T-cell (primary cell): ENCODE data around the gene TLE5. TPM values are rescaled to one million over a fixed set of nuclear protein-coding genes. Genes with fewer than 3 reads are reported as not detected.
"Not testable (repeated sequence)": the region's sequence is repeated elsewhere in the genome, so short reads cannot be mapped to it uniquely, and the experiment has no call there.

ENCODE experiments used
- ATAC-seq, 4 experiments: fragments of 200-7000 bp in 3 of 4; fragments of 150-1000 bp in 1 of 4; cut with Tn5 transposase; replicated peaks in 1 of 4; 1 replicate in 3 of 4; 2 replicates in 1 of 4; pipeline ENCODE4 v1.10.0; 2021; ENCODE audit warnings: moderate library complexity in 3 of 4, mild to moderate bottlenecking in 2 of 4, moderate number of reproducible peaks in 1 of 4
- CTCF ChIA-PET, 2 donors: fragments of 300-600 bp; sonication (Branson Sonifier 250); formaldehyde crosslinking; loops; one replicate each; lab custom pipeline; 2022; ENCODE audit warnings: antibody characterized with exemption in 2 of 2; lab: Charles Lee
- POLR2A ChIA-PET, 2 donors: fragments of 300-600 bp; sonication (Branson Sonifier 250); formaldehyde crosslinking; loops; one replicate each; lab custom pipeline; 2022; ENCODE audit warnings: antibody characterized with exemption in 2 of 2; lab: Charles Lee
- DNase-seq, 35 experiments: peaks; one replicate each; pipeline versions ENCODE4 v3.0.0 to v3.0.0-alpha.2; 2013 to 2023
- H3K27ac ChIP-seq: one replicate; pipeline ENCODE4 v1.5.1; 2013; ENCODE audit warnings: low read length
- H3K27me3 ChIP-seq, 2 experiments: replicated peaks in 1 of 2; 1 replicate in 1 of 2; 2 replicates in 1 of 2; pipeline versions ENCODE4 v1.6.1 to v1.7.0; 2013; ENCODE audit warnings: low read length in 1 of 2, mixed read lengths in 1 of 2; ENCODE audit not compliant: control insufficient read depth in 2 of 2, insufficient read depth in 2 of 2; ENCODE audit errors: extremely low read depth in 1 of 2
- H3K36me3 ChIP-seq, 2 donors: 1 replicate in 1 of 2; 2 replicates in 1 of 2; pipeline versions ENCODE4 v1.6.1 to v1.7.0; 2013; ENCODE audit warnings: low read length in 1 of 2; ENCODE audit not compliant: control insufficient read depth in 2 of 2, insufficient read depth in 1 of 2; ENCODE audit errors: extremely low read depth in 1 of 2
- H3K4me1 ChIP-seq, 2 experiments: 1 replicate in 1 of 2; 2 replicates in 1 of 2; pipeline versions ENCODE4 v1.6.1 to v1.7.0; 2013; ENCODE audit warnings: low read length in 2 of 2, mixed read lengths in 1 of 2; ENCODE audit not compliant: insufficient read depth in 2 of 2, control insufficient read depth in 1 of 2; ENCODE audit errors: extremely low read depth in 1 of 2
- H3K4me3 ChIP-seq, 2 donors: 1 replicate in 1 of 2; 2 replicates in 1 of 2; pipeline versions ENCODE4 v1.5.1 to v1.7.0; 2013; ENCODE audit warnings: mild to moderate bottlenecking in 2 of 2, low read length in 1 of 2, moderate library complexity in 1 of 2; ENCODE audit not compliant: control insufficient read depth in 1 of 2; ENCODE audit errors: extremely low read depth in 1 of 2
- H3K9me3 ChIP-seq: 2 replicates; pipeline ENCODE4 v1.7.0; 2013
- H3K27ac Mint-ChIP-seq, 2 donors: one replicate each; pipeline ENCODE4 v1.8.0; 2020 to 2021; ENCODE audit warnings: mild to moderate bottlenecking in 2 of 2, mixed read lengths in 2 of 2
- H3K27me3 Mint-ChIP-seq, 2 donors: one replicate each; pipeline ENCODE4 v1.8.0; 2021 to 2022; ENCODE audit warnings: mixed read lengths in 2 of 2
- H3K36me3 Mint-ChIP-seq: one replicate; pipeline ENCODE4 v1.8.0; 2021; ENCODE audit warnings: mixed read lengths
- H3K4me1 Mint-ChIP-seq, 3 donors: one replicate each; pipeline ENCODE4 v1.8.0; 2020 to 2022; ENCODE audit warnings: mixed read lengths in 3 of 3, mild to moderate bottlenecking in 1 of 3
- H3K4me3 Mint-ChIP-seq, 3 donors: one replicate each; pipeline ENCODE4 v1.8.0; 2020 to 2022; ENCODE audit warnings: mild to moderate bottlenecking in 3 of 3, mixed read lengths in 3 of 3, moderate library complexity in 3 of 3
- H3K9me3 Mint-ChIP-seq, 3 donors: one replicate each; pipeline ENCODE4 v1.8.0; 2020 to 2022; ENCODE audit warnings: mixed read lengths in 3 of 3
- WGBS: methylation state at CpG from one replicate; pipeline ENCODE4 v1.1.5; 2013; ENCODE audit warnings: missing lambda C conversion rate; ENCODE audit not compliant: insufficient coverage; 5-methylcytosine and 5-hydroxymethylcytosine counted together
- total RNA-seq, 35 experiments: library from RNA in 6 of 35; stranded (reverse) in 6 of 35; fragments of 120-200 nt in 1 of 35; gene quantifications; one replicate each; pipeline versions ENCODE4 v1.2.1 to v1.2.4 and lab custom pipeline; 2013 to 2026

Gene TLE5
- total RNA-seq, 5 donors from 2014 or later (not counting 1 experiment from before 2014, with no cell fraction given): 777 to 1,202 (median 1,047) TPM

DNA sequence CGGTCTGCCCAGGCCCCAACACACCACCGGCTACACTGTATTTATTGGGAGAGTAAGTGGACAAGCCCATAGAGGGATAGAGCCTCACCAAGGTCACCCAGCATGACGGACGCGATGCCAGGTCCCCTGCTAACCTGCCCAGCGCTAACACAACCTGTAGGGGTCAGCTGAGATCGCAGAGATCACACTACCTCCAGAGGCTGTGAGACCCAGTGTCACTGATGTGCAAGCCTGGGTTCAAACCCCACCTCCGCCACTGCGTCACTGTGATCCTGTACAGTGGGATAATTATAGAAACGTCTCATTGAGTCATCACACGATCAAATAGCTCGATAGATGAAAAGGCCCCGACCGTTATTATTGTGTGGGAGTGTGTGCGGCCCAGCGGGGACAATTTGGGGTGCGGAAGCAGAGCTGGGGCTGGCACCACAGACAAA, 22.6 kb downstream of the TLE5 start:
- Histone ChIP-seq H3K4me1 (peaks cover 12 to 37% of the 10 kb centered on the region in 2 experiments), H3K9me3 (no peaks in the 10 kb centered on the region), H3K27ac (no peak overlapping the region), H3K27me3 (peaks cover 0 to 5% of the 10 kb centered on the region in 2 experiments), H3K36me3 (no peaks in the 10 kb centered on the region), H3K4me3 (no peak overlapping the region)
- WGBS: 69% methylated on average over 3 of the region's 17 CpGs
- Mint-ChIP-seq H3K27me3 (no peaks in the 10 kb centered on the region), H3K27ac (peak overlapping the region; percentile 71 to 75), H3K4me1 (peaks cover 25 to 54% (median 30%) of the 10 kb centered on the region in 3 donors), H3K36me3 (no peaks in the 10 kb centered on the region), H3K4me3 (no peak overlapping the region), H3K9me3 (no peaks in the 10 kb centered on the region)
- no peak for ATAC-seq
- CTCF ChIA-PET: no interaction called here
- no peak for DNase-seq
- POLR2A ChIA-PET: interaction anchor here (0.6 to 0.7 kb wide), 3 partner anchors 15 to 75 kb away, joined by 3 to 6 read pairs (median 4); no protein-coding TSS in a partner anchor

GRCh38 chr19:3039125-3039524, 23.2 kb downstream of the TLE5 start:
- Mint-ChIP-seq H3K36me3 (no peaks in the 10 kb centered on the region), H3K9me3 (no peaks in the 10 kb centered on the region), H3K4me3 (no peak overlapping the region), H3K4me1 (peaks cover 30 to 54% (median 32%) of the 10 kb centered on the region in 3 donors), H3K27ac (peak overlapping the region; percentile 71 to 75), H3K27me3 (no peaks in the 10 kb centered on the region)
- Histone ChIP-seq H3K9me3 (no peaks in the 10 kb centered on the region), H3K27ac (no peak overlapping the region), H3K4me1 (peaks cover 16 to 43% of the 10 kb centered on the region in 2 experiments), H3K36me3 (no peaks in the 10 kb centered on the region), H3K27me3 (peaks cover 0 to 5% of the 10 kb centered on the region in 2 experiments), H3K4me3 (no peak overlapping the region)
- ATAC-seq (no peak), DNase-seq (no peak)
- ChIA-PET POLR2A (interaction anchor here (0.6 to 0.7 kb wide), 4 partner anchors 16 to 76 kb away, joined by 3 to 9 read pairs (median 5); no protein-coding TSS in a partner anchor), CTCF (interaction anchor here in 1 of 2 donors (0.7 kb wide), 1 partner anchor 318 kb away, joined by 5 read pairs; no protein-coding TSS in a partner anchor)
- WGBS: 93% methylated on average over 3 of the region's 5 CpGs

- Histone ChIP-seq H3K36me3 (no peaks in the 10 kb centered on the region), H3K27me3 (peaks cover 0 to 5% of the 10 kb centered on the region in 2 experiments), H3K27ac (no peak overlapping the region), H3K9me3 (no peaks in the 10 kb centered on the region), H3K4me3 (no peak overlapping the region), H3K4me1 (peaks cover 16 to 43% of the 10 kb centered on the region in 2 experiments)
- Mint-ChIP-seq H3K9me3 (no peaks in the 10 kb centered on the region), H3K4me3 (no peak overlapping the region), H3K36me3 (no peaks in the 10 kb centered on the region), H3K27ac (peak overlapping the region in 1 of 2 donors; percentile 6), H3K4me1 (peaks cover 31 to 60% (median 35%) of the 10 kb centered on the region in 3 donors), H3K27me3 (no peaks in the 10 kb centered on the region)
- DNase-seq: no peak
- POLR2A ChIA-PET: no interaction called here
- ATAC-seq: no peak
- WGBS: 84% methylated on average over 4 of the region's 5 CpGs
- CTCF ChIA-PET: interaction anchor here in 1 of 2 donors (0.5 kb wide), 1 partner anchor 1378 kb away, joined by 5 read pairs; no protein-coding TSS in a partner anchor
These were observed 24.1 kb downstream of the TLE5 start for GRCh38 chr19:3038214-3038613.

GRCh38 chr19:3036977-3037544, 25.2 kb downstream of the TLE5 start:
- H3K27ac ChIP-seq, DNase-seq, ATAC-seq, H3K4me3 ChIP-seq, H3K27me3 ChIP-seq, H3K27me3 Mint-ChIP-seq, H3K9me3 ChIP-seq, H3K9me3 Mint-ChIP-seq, H3K36me3 ChIP-seq, H3K36me3 Mint-ChIP-seq: not testable (repeated sequence)
- WGBS: 94% methylated on average over 12 of the region's 14 CpGs
- peaks cover 11 to 34% of the 10 kb centered on the region in 2 experiments for H3K4me1 ChIP-seq
- ChIA-PET POLR2A (interaction anchor here in 1 of 2 donors (0.6 kb wide), 1 partner anchor 86 kb away, joined by 3 read pairs; no protein-coding TSS in a partner anchor), CTCF (interaction anchor here in 1 of 2 donors (0.9 to 1.4 kb wide), 2 partner anchors 16 to 1768 kb away, joined by 3 to 4 read pairs; no protein-coding TSS in a partner anchor)
- peaks cover 26 to 52% (median 29%) of the 10 kb centered on the region in 3 donors for H3K4me1 Mint-ChIP-seq
- peak overlapping the region; percentile 60 to 91 (median 84) for H3K4me3 Mint-ChIP-seq
- H3K27ac Mint-ChIP-seq: peak overlapping the region in 1 of 2 donors; percentile 55

GRCh38 chr19:3036119-3036976, 25.9 kb downstream of the TLE5 start:
- H3K4me3 Mint-ChIP-seq: peak overlapping the region; percentile 84 to 91 (median 88)
- H3K9me3 Mint-ChIP-seq: no peaks in the 10 kb centered on the region
- no peaks in the 10 kb centered on the region for H3K27me3 Mint-ChIP-seq
- peak overlapping the region; percentile 81 for H3K27ac ChIP-seq
- peaks cover 26 to 48% (median 33%) of the 10 kb centered on the region in 3 donors for H3K4me1 Mint-ChIP-seq
- ATAC-seq: peak; percentile 62 to 66 (median 63)
- CTCF ChIA-PET: interaction anchor here in 1 of 2 donors (0.7 to 1.6 kb wide), 6 partner anchors 17 to 1768 kb away, joined by 3 to 11 read pairs (median 4); partner anchors contain the start of gene TLE6
- H3K4me1 ChIP-seq: peaks cover 11 to 28% of the 10 kb centered on the region in 2 experiments
- H3K36me3 ChIP-seq: no peaks in the 10 kb centered on the region
- peaks cover 0 to 1% of the 10 kb centered on the region in 2 experiments for H3K27me3 ChIP-seq
- no peaks in the 10 kb centered on the region for H3K9me3 ChIP-seq
- POLR2A ChIA-PET: interaction anchor here (0.6 to 0.8 kb wide), 4 partner anchors 24 to 86 kb away, joined by 3 to 8 read pairs (median 4); no protein-coding TSS in a partner anchor
- DNase-seq: peak; percentile 42 to 91 (median 66)
- peak overlapping the region; percentile 62 to 92 for H3K4me3 ChIP-seq
- H3K27ac Mint-ChIP-seq: peak overlapping the region; percentile 96 to 97
- 3% methylated on average over 43 of the region's 44 CpGs for WGBS
- H3K36me3 Mint-ChIP-seq: no peaks in the 10 kb centered on the region
